ENCODE data around the gene DDX41. TPM values are rescaled to one million over a fixed set of nuclear protein-coding genes. Genes with fewer than 3 reads are reported as not detected.

The DDX41 gene
- total and polyA plus RNA-seq, 3 donors from 2014 or later, result 99.1 to 197 (median 193) TPM

DNA sequence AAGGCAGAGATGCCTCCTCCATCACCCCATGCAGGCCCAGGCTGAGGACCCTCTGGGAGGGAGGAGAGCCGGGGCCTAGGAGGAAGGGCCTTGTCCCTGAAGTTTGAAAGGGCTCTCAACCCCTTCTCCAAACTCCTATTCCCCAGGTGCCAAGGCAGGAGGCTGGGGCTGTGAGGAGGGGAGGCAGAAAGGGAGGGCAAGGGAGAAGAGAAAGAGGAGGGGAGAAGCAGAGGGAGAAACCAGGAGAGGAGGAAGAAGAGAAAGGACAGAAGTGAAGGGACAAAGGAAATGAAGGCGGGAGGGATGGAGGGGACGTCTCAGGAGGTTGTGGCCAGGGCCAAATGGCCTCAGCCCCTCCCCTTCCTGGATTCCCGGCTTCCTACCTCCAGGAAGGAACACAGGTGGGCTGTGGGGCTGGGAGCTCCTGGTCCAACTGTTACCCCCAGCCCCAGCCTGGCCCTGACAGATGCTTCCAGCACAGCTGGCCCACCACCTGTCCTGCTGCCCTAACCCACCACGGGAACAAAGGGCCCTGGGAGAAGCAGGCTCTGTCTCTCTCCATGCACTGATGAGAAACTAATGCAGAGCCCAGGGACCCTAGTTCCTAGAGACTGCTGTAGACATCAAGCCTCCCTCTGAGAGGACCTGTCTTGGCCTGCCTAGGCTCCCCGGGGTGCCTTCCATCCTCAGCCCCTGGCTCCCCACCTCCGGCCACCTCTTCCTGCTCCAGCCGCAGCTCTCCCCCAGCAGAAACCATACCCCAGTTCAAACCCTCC is 46.8 kb downstream of the DDX41 start:
- no peak for TF ChIP-seq POLR2A (IDR thresholded peaks at IDR 0.05)
- TF ChIP-seq, protein P1, sequence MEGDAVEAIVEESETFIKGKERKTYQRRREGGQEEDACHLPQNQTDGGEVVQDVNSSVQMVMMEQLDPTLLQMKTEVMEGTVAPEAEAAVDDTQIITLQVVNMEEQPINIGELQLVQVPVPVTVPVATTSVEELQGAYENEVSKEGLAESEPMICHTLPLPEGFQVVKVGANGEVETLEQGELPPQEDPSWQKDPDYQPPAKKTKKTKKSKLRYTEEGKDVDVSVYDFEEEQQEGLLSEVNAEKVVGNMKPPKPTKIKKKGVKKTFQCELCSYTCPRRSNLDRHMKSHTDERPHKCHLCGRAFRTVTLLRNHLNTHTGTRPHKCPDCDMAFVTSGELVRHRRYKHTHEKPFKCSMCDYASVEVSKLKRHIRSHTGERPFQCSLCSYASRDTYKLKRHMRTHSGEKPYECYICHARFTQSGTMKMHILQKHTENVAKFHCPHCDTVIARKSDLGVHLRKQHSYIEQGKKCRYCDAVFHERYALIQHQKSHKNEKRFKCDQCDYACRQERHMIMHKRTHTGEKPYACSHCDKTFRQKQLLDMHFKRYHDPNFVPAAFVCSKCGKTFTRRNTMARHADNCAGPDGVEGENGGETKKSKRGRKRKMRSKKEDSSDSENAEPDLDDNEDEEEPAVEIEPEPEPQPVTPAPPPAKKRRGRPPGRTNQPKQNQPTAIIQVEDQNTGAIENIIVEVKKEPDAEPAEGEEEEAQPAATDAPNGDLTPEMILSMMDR (IDR thresholded peaks at IDR 0.05), result no peak
- WGBS, 2 donors, result 74 to 79% methylated on average over 7 to 8 of the region's 8 CpGs
- peaks cover 24% of the 10 kb centered on the region for H3K4me1 ChIP-seq
- no peak for DNase-seq
- intact Hi-C loops (cut with DNase I; ENCODE audit: low total_unique reads), result no loop called here
- no peaks in the 10 kb centered on the region for H3K36me3 ChIP-seq (ENCODE audit: low read depth, missing control alignments)
- H3K27me3 ChIP-seq, result no peaks in the 10 kb centered on the region
- no peaks in the 10 kb centered on the region for H3K9me3 ChIP-seq
- no peak overlapping the region for H3K4me3 ChIP-seq
- H3K27ac ChIP-seq, result no peak overlapping the region

DNA sequence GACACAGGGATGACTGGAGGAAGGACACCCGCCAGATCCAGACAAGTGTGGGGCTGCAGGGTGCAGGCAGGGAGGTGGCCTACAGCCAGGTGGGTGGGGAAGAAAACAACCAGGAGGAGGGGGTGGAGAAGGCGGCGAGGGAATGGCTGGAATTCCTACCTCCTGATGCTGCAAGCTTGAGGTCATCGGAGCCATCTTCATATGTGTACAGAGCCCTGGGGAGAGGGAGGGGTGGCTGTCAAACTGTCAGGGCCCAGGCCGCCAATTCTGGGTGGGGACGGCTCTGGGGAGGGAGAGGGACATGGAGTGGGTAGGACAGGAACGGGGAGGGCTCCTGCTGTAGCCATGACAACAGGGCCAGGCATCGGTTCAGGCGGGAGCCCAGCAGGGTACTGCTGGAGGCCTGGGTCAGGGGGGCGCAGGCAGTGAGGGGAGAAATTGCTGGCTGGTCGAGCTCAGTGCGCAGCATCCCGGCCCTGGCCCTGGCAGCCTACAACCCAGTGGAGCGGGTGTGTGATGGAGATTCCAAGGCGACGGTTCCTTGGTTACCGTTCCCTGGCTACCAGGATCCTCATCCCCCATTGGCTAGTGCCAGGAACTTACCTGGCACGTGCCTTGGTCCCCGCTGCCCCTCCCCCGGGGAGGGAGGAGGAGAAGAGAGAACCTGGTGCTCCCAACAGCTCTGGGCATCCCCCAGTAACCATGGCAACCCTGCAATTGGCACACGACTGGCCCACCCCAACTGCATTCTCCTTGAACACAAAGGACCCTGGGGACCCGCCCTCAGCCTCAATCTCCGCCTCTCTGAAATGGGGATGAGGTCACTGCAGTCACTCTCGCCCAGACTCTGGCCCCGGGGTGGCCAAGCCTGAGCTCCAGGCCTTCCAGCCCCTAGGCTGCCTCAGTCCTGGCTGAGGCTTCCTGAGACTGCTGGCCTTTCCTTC is 47.8 kb downstream of the DDX41 start:
- DNase-seq, result no peak
- H3K4me3 ChIP-seq, result no peak overlapping the region
- intact Hi-C loops (cut with DNase I; ENCODE audit: low total_unique reads), result no loop called here
- H3K36me3 ChIP-seq (ENCODE audit: low read depth, missing control alignments), result no peaks in the 10 kb centered on the region
- peaks cover 14% of the 10 kb centered on the region for H3K4me1 ChIP-seq
- H3K9me3 ChIP-seq, result no peaks in the 10 kb centered on the region
- H3K27me3 ChIP-seq, result no peaks in the 10 kb centered on the region
- no peak for TF ChIP-seq POLR2A (IDR thresholded peaks at IDR 0.05)
- TF ChIP-seq, protein P1 (IDR thresholded peaks at IDR 0.05), result no peak
- no peak overlapping the region for H3K27ac ChIP-seq
- WGBS, 2 donors, result 70 to 79% methylated on average over 15 to 24 of the region's 25 CpGs

DNA sequence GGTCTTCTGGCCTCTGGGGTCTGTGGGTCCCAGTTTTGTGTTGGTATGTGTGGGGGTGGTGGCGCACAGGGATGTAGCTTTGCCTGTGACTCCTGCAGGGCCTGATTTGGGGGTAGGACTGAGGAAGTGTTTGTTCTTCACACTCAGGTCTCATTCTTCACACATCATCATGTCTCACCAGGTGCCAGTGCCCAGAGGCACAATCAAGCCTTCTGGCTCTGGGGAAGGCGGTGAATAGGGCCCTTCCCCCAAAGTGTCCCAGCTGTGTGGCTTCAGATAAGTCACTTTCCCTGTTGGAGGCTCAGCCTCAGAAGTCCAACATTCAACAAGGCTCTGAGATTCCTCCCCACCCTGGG is 48.5 kb downstream of the DDX41 start:
- Histone ChIP-seq H3K9me3 (no peaks in the 10 kb centered on the region), H3K27me3 (no peaks in the 10 kb centered on the region), H3K4me1 (peaks cover 12% of the 10 kb centered on the region), H3K4me3 (no peak overlapping the region), H3K36me3 (ENCODE audit: low read depth, missing control alignments) (no peaks in the 10 kb centered on the region), H3K27ac (no peak overlapping the region)
- intact Hi-C loops (cut with DNase I; ENCODE audit: low total_unique reads), result no loop called here
- TF ChIP-seq, protein P1 (IDR thresholded peaks at IDR 0.05), result no peak
- no peak for TF ChIP-seq POLR2A (IDR thresholded peaks at IDR 0.05)
- WGBS, 2 donors, result 100% methylated on average over 2 of the region's 2 CpGs; no CpG with 5 or more reads in 1 of the 2 donors
- no peak for DNase-seq

DNA sequence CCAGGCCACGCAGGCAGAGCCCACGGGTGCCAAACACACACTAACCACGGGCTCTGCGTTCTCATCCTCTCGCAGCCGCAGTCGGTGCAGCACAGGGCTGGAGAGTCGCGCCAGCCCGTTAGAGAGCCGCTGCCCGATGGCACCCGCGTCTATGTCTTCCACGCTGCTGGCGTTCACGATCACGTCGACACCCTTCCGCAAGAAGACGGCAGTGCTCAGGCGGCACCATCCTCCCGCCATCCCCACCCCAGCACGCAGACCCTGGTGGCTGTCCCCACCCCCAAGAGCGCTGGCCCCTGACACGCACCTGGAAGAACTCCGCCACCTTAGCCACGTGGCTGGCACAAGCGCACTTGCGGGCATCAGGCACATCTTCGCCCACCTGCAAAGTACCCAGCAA is 49.3 kb downstream of the DDX41 start:
- Histone ChIP-seq H3K36me3 (ENCODE audit: low read depth, missing control alignments) (no peaks in the 10 kb centered on the region), H3K27ac (no peak overlapping the region), H3K4me3 (no peak overlapping the region), H3K27me3 (no peaks in the 10 kb centered on the region), H3K4me1 (peaks cover 10% of the 10 kb centered on the region), H3K9me3 (no peaks in the 10 kb centered on the region)
- intact Hi-C loops (cut with DNase I; ENCODE audit: low total_unique reads), result no loop called here
- WGBS, 2 donors, result 93 to 94% methylated on average over 30 to 31 of the region's 31 CpGs
- no peak for DNase-seq
- no peak for TF ChIP-seq POLR2A (IDR thresholded peaks at IDR 0.05)
- TF ChIP-seq, protein P1 (IDR thresholded peaks at IDR 0.05), result no peak

All from testis (tissue), 3 donors.